GM21786 (cell line): Measurements from ENCODE around the gene TPRN.

Source experiments
- ATAC-seq: cut with Tn5 transposase; IDR thresholded peaks from one replicate; pipeline ENCODE4 v1.9.1; 2021; ENCODE audit not compliant: unreplicated experiment

The TPRN gene

GRCh38 chr9:137190315-137190856 is 10.2 kb downstream of the TPRN start:
- no peak for ATAC-seq

GRCh38 chr9:137189297-137190295 is 10.9 kb downstream of the TPRN start:
- ATAC-seq = no peak

DNA sequence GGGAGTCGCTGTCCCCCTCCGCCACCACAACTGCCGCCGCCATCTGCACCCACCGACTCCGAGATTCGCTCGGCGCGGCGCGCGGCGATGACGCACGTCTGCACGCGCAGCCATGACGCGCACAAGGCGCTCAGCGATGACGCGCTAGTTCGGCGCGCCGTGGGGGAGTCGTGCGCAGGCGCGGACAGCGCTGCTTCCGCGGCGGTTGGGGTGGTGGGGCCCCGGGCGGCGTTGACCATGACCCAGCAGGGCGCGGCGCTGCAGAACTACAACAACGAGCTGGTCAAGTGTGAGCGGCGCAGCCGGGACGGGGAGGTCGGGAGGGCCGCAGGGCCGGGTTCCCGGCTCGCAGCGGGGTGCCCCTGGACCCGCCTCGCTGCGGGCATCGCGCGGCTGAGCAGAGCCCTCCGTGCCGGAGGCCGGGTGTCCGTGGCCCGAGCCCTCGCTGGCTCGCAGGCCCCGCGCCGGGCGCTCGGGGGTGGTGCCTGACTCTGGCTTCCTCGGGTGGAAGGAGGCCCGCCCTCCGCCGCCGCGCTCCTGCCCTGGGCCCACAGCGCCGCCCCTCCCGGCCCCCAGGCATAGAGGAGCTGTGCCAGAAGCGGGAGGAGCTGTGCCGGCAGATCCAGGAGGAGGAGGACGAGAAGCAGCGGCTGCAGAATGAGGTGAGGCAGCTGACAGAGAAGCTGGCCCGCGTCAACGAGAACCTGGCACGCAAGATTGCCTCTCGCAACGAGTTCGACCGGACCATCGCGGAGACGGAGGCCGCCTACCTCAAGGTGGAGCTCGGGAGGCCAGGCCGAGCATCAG is 11.8 kb downstream of the TPRN start, which contains the start of the genes ANAPC2 and SSNA1:
ANAPC2 (minus strand) TSS at position 71 of the 807 bp plus-strand sequence; CDS start at position 43, 28 bp downstream.
SSNA1 (plus strand) TSS at position 187 of the 807 bp plus-strand sequence; CDS start at position 238, 51 bp downstream.
- ATAC-seq = peak; percentile 79

DNA sequence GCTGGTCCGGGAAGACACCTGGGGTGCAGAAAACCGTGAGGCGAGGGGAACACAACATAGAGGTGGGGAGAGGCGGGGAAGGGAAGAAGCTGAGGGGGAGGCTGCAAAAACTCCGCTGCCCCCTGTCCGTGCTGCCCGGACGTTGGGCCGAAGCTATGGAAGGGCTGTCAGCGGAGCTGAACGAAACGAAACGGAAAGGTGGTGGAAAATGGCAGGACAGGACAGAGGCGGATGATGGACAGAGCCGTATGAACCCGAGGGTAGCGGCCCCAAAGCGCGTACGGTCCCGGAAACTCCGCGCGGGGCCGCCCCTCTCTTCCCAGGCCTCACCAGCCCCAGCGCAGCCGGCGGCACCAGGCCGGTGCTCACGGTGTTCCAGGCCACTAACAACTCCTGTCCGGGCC is 12.5 kb downstream of the TPRN start:
- no peak for ATAC-seq

GRCh38 chr9:137187386-137187785 is 13.2 kb downstream of the TPRN start:
- no peak for ATAC-seq

DNA sequence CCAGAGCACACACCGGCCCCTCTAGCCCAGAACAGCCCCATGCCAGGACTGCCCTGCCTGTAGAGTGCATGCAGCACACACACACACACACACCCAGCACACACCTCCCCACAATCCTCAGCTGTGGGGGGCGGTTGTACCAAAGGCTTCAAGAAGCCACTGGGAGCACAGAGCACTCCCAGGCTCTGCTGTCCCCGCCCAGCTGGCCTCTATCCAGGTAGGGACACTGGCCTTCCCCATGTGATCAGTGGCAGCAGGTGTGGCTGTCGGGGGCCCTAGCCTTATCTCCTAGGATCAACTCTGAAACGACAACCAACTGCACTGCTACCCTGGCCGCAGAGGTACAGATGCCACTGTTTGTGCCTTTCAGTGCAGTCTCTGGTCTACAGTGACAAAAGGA is 14.2 kb downstream of the TPRN start:
- ATAC-seq = no peak

DNA sequence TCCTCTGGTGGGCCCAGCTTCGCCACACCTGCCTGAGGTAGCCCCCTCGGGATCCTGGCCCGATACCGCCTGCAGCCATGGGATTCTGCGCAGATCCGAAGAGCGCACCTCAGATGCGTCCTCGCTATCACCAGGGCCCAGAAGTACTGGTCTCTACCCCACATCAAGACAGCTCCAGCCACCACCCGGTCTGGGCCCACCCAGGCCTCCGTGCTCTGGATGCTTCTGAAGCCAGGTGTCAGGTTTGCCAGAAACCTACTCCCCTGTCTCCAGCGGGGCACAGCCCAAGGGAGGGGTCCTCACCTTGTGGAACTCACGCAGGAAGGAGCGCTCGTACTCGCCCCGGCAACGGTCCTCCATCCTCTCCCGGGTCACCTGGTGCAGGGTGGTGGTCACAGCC is 14.6 kb downstream of the TPRN start:
- ATAC-seq = no peak

GRCh38 chr9:137184881-137185660 is 15.5 kb downstream of the TPRN start:
- no peak for ATAC-seq

GRCh38 chr9:137183980-137184595 is 16.5 kb downstream of the TPRN start:
- no peak for ATAC-seq

DNA sequence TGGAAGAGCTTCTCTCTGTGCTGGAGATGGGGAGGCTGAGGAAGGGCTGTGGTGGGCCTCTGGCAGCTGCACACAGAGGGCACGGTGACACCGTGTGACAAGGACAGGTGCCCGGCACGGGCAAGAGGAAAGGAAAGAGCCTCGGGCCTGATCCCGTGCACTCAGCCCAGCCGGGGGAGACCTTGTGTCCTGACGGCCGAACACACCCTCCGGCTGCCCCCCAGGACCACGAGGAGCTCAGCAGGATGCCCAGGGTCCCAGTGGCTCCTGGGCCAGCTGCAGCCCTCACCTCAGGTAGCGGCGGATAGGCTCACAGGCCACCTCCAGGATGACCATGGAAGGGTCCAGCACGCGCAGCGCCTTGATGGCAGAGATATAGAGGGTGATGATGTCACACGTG is 17.7 kb downstream of the TPRN start:
- no peak for ATAC-seq

DNA sequence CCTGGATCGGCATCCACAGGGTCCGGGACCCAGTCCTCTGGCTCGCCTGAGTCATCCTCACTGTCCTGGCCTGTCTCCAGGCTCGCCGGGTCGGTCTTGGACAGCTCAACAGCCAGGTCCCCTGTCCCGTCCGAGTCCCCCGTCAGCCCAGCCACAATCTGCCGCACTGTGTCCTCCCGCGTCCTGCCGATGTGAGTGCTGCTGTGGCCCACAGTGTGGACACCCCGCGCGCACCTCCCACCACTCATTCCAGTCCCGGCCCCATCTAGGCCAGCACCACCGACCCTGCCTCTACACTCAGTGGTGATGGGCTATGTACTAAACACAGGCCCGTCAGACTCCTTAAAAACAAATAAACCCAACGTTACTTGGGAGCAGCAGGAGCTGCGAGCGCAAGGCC is 18.9 kb downstream of the TPRN start:
- ATAC-seq = no peak

DNA sequence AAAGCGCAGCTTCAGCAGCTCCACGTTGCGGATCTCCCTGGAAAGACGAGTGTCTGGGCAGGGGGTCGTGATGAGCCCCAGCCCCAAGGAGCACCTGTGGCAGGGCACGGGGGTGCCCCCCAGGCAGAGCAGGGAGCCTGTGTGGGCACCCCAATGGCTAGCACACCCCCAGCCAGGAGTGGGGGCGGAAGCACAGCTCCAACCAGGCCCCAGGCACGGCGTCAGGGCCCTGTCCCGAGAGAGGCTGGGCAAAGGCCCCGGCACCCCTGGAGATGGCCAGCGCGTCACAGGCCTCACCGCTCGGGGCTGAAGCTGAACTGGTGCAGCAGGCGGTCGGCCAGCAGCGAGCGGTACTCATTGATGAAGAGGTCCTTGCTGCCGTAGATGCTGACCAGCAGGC is 20.1 kb downstream of the TPRN start:
- no peak for ATAC-seq

DNA sequence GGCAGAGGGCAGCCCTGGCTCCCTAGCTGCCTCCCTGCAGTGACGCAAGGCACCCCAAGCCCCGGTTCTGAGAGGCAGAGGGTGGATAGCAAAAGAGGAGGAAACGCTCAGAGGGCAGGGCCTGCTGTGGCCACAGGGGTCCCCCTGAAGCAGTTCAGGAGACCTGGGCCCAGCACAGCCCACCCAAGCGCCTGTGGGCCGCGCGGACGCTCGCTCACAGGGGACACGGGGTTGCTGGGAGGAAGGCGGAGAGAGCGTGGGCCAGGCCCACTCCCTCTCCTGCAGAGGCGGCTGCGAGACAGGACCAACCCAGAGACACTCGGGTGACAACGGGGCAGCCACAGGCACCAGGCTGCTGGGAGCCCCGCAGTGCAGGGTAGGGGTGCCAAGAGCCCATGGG is 20.8 kb downstream of the TPRN start:
- no peak for ATAC-seq

DNA sequence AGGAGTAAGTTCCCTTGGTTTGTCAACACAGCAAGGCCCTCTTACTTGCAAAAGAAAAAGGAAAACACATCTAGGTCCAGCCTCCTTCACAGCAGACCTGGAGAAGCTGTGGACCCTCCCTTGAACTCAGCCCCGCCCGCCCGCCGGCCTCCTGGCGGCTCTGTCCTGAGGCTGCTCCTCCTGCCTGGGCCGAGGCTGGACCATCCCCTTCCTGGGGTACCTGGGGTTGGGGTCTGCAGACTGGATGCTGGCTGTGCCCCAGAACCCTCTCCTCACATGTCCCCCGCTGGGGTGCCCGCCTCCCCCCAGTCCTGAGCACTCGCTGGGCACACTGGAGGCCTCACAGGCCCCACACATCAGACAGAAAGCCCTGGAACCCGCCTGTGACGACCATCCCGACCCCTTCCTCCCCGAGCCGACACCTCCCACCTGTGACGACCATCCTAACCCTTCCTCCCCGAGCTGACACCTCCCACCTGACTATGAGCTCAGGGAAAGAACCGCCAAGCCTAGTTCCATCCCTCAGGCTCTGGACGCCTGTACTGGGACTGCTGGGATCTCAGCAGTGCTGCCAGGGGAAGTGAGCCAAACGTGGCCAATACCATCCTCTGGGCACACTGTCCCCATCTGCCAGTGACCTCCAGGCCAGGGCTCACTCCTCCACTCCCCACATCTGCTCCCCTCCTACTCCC is 21.5 kb downstream of the TPRN start:
- no peak for ATAC-seq

DNA sequence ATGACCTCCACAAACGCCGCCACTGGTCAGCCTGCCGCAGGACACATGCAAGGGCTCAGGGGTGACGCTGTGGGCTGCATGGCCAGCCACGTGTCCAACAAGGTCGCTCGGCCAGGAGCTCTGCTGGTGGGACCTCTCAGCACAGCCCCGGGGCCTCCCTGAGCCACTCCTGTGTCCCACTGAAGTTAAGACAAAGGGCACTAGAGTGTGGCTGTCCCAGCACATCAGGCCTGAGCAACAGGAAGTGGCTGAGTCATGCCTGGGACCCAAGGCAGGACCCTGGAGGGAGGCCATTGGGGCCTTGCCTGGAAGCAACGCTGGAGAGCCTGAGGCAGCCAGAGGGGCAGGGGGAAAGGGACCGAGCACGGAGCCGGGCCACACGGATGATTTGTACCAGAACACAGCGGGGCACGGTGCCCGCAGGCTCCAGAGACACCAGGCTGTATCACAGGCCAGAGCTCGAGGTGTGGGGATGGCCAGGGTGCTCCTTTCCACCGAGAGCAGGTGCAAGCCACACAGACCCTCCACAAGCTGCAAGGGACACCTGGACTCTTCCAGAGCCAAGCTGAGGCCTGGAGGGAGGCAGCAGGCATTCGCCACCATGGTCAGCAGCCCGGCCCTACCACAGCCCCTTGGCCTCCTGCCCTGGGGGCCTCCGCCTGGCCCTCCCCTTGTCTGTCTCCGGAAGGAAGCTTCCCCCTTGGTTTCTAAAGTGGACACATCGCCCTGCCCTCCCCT is 22.2 kb downstream of the TPRN start:
- ATAC-seq = no peak

DNA sequence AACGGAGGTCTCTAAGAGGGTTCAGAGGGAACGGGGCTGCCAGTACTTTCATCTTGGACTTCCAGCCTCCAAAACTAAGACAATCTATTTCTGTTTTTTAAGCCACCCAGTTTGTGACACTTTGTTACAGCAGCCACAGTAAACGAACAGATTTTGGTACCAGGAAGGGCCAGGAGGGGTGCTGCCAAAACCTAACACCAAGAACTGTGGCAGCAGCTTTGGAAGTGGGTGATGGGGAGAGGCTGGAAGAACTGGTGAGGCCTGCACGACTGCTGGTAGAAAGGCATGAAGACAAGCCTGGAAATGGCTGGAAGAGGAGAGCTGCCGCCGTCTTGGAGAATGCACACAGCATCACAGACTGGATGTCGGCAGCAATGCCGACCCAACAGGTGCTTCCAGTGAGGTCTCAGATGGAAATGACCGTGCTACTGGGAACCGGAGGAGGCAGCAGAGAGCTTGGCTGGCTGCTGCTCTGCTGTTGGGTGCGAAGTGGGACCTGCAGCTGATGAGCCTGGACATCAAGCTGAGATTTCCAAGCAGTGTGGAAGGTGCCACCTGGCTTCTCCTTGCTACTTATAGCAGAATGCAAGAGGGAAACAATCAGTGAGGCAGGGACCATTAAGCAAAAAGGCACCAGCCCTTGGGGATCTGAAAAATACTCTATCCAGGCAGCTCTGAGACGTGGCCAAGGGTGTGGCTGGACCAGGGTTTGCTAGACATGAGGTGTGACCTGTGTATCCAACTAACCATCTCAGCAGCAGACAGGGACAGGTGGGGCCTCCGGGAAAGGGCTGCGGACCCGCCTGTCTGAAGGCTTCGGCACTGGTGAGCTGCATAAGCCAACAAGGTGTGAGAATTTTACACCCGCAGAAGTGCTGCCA is 24.0 kb downstream of the TPRN start:
- ATAC-seq = no peak

DNA sequence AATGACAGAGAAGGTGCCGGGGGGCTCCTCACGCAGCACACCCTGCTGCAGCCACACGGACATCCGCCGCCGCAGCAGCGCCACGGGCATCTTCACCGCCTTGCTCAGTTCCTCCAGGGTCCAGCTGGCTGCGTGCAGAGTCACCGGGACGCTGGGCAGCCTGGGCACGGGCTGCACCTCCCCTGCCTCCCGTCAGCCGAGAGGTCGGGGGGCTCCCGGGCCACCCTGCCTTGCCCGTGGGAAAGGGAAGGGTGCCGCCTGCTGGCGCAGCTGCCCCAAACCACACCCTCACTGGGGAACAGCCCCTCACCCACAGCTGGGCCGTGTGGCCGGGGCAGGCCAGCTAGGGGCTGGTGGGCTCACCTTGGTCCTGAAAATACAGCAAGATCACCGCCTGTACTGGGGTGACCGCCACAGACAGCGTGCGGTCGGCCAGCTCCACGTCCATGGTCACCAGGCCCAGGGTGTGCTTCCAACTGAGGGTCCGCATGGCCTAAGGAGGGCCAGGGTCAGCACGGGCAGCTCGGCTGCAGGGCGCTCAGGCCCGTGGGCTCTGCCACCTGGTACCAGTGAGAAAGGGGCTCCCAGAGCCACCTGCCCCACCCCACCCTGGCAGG is 25.1 kb downstream of the TPRN start:
- no peak for ATAC-seq
